Measurements from ENCODE around the gene NAALADL2. TPM values are rescaled to one million over a fixed set of nuclear protein-coding genes. Genes with fewer than 3 reads are reported as not detected.

Gene NAALADL2
- total RNA-seq, result 7.4 and 9.5 TPM in 2 replicates

DNA sequence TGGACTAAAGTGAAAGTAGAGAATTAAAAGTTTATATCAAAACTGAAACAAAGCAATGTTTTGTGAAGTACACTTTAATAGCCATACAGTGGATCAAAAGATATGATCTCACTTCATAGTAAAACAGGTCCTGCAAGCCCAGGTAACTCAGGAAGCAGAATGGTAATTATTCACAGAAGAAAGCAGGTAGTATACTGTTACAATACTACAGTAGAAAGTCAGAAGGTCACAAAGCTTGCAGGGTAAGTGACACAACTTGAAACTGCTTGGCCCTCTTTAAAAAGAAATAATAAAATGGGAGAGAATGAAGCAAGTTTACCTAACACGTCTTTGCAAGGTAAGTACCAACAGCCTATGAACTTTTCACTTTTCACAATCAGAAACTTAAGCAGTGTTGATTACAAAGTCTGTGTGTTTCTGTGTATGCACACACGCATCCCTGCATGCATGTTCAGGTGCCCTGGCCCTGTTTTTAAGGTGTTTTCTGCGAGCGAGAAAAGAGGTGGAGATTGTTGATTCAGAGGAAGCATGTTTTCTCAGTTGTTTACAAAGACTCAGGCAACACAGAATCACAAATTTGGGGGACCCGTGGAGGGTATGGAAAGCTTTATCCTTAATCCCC is at the start of gene NAALADL2:
Gene NAALADL2 (plus strand): TSS at position 221 of the 622 bp plus-strand sequence.

